Activated naive CD4-positive, alpha-beta T cell treated with anti-CD3 and anti-CD28 coated beads for 36 hours (primary cell): ENCODE results near the gene ATP7B. TPM values are rescaled to one million over a fixed set of nuclear protein-coding genes. Genes with fewer than 3 reads are reported as not detected.
"Not testable (repeated sequence)": the region's sequence is repeated elsewhere in the genome, so short reads cannot be mapped to it uniquely, and the experiment has no call there.

Experiments
- CTCF ChIA-PET: fragments of 350-600 bp; sonication (Branson Sonifier 250); formaldehyde crosslinking; loops from one replicate; lab custom pipeline; 2021; ENCODE audit warnings: antibody characterized with exemption; lab: Charles Lee
- DNase-seq: peaks from one replicate; pipeline ENCODE4 v3.0.0-alpha.2; 2020
- H3K27ac Mint-ChIP-seq: one replicate; pipeline ENCODE4 v1.8.0; 2021; ENCODE audit warnings: mild to moderate bottlenecking, mixed read lengths
- H3K27me3 Mint-ChIP-seq: one replicate; pipeline ENCODE4 v1.8.0; 2021; ENCODE audit warnings: low read depth, mixed read lengths
- H3K36me3 Mint-ChIP-seq: one replicate; pipeline ENCODE4 v1.8.0; 2021; ENCODE audit warnings: low read depth, mixed read lengths
- H3K4me1 Mint-ChIP-seq: one replicate; pipeline ENCODE4 v1.8.0; 2021; ENCODE audit warnings: low read depth, mixed read lengths
- H3K4me3 Mint-ChIP-seq: one replicate; pipeline ENCODE4 v1.8.0; 2021; ENCODE audit warnings: mild to moderate bottlenecking, moderate library complexity, mixed read lengths
- H3K9me3 Mint-ChIP-seq: one replicate; pipeline ENCODE4 v1.8.0; 2021; ENCODE audit warnings: mixed read lengths
- intact Hi-C: fragments of 100-400 bp; cut with micrococcal nuclease; formaldehyde crosslinking; loops from one replicate; pipeline ENCODE4 v1.15.1; 2023
- total RNA-seq, 2 experiments: library from RNA; stranded (reverse); gene quantifications; one replicate each; pipeline ENCODE4 v1.2.3, GENCODE V29; 2021

ATP7B gene
- total RNA-seq, 2 experiments from 2014 or later, result 0.69 to 0.74 TPM

DNA sequence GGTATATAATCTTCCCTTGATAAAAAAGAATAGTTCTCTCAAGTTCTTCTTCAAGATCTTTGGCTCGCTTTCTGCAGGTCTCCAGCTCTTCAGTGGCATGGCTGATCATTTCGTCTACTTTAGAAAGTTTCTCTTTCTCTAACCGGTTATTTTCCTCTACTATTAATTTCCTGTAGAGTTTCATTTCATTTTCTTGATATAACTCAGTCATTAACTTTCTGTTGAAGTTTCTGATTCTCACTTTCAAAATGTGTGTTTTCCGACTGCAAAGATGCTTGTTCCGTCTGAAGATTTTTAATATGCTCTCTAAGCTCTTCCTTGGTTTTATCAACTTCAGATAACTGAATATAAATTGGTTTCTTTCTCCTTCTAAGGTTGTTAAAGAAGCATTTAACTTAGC is 102.0 kb downstream of the ATP7B start:
- not testable (repeated sequence) for H3K9me3 Mint-ChIP-seq, DNase-seq, H3K36me3 Mint-ChIP-seq, H3K27me3 Mint-ChIP-seq, H3K27ac Mint-ChIP-seq
- H3K4me3 Mint-ChIP-seq, result peak overlapping the region; percentile 2
- H3K4me1 Mint-ChIP-seq, result peaks cover 29% of the 10 kb centered on the region
- CTCF ChIA-PET, result interaction anchor here (0.9 to 1.2 kb wide), 4 partner anchors 60 to 410 kb away, joined by 4 to 5 read pairs (median 4); no protein-coding TSS in a partner anchor
- intact Hi-C loops, result loop anchor here (1.0 to 5.0 kb wide), 4 partner anchors 43 to 492 kb away; no protein-coding TSS in a partner anchor

DNA sequence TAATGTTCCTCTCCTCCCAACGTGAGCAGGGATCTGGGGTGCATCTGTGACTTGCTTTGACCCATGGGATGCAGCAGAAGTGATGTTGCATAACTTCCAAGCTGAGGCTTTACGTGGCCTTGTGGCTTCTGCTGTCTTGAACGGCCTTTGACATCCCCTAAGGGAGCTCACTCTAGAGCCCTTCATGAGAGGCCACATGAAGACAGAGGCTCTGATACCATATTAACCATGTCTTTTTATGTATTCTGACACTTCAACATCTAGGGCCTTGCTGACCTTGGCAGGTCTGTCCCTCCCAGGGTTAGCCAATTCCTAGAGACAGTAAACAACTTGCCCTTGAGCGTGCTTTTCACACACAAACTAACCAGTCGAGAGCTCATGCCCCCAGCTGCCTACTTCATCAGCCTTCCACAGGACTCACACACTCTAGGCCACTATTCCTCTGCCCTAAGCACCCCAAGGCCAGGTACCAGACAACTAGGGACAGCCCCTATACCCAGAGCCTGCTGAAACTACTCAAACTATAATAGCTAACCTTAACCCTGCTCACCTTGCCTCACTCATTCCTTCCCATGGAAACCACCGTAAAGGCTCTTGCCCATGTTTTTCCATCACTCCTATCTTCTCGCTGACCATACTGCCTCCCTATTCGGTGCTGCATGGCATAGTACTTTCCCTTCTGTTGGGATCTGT is 104.1 kb downstream of the ATP7B start:
- CTCF ChIA-PET, result interaction anchor here (1.0 to 1.2 kb wide), 2 partner anchors 220 to 221 kb away, joined by 3 read pairs; no protein-coding TSS in a partner anchor
- intact Hi-C loops, result loop anchor here (5.0 kb wide), 1 partner anchor 45 kb away; no protein-coding TSS in a partner anchor
- no peak overlapping the region for H3K27ac Mint-ChIP-seq

DNA sequence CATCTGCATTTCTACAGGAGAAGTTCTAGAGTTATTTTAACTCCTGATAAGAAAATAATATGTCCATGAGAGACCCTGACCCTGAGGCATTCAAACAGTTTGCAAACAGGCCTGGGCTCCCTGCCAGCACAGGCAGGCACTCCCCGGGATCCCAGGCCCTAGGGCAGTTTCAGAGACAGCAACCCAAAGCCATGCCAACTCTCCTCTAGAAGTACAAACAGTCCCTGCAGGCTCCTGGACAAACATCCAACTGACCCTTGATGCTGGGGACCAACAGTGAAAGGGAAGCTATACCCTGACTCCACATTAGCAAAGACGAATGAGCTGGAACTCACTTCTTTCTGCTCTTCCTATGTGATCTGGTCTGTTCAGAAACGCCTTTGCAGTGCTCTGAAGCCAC is 104.7 kb downstream of the ATP7B start:
- no peak overlapping the region for H3K27ac Mint-ChIP-seq
- no peak for DNase-seq
- peaks cover 29% of the 10 kb centered on the region for H3K4me1 Mint-ChIP-seq
- CTCF ChIA-PET, result interaction anchor here (1.0 to 1.2 kb wide), 2 partner anchors 23 to 221 kb away, joined by 3 read pairs; no protein-coding TSS in a partner anchor
- H3K4me3 Mint-ChIP-seq, result no peak overlapping the region
- no peaks in the 10 kb centered on the region for H3K36me3 Mint-ChIP-seq
- H3K27me3 Mint-ChIP-seq, result no peaks in the 10 kb centered on the region
- intact Hi-C loops, result loop anchor here (5.0 kb wide), 1 partner anchor 46 kb away; no protein-coding TSS in a partner anchor
- H3K9me3 Mint-ChIP-seq, result no peaks in the 10 kb centered on the region

More for the DNA sequence above, 104.1 kb downstream of the ATP7B start:
- no peak for DNase-seq
- H3K4me3 Mint-ChIP-seq, result no peak overlapping the region
- H3K4me1 Mint-ChIP-seq, result peaks cover 29% of the 10 kb centered on the region
- H3K36me3 Mint-ChIP-seq, result no peaks in the 10 kb centered on the region
- peaks cover 4% of the 10 kb centered on the region for H3K27me3 Mint-ChIP-seq
- no peaks in the 10 kb centered on the region for H3K9me3 Mint-ChIP-seq

DNA sequence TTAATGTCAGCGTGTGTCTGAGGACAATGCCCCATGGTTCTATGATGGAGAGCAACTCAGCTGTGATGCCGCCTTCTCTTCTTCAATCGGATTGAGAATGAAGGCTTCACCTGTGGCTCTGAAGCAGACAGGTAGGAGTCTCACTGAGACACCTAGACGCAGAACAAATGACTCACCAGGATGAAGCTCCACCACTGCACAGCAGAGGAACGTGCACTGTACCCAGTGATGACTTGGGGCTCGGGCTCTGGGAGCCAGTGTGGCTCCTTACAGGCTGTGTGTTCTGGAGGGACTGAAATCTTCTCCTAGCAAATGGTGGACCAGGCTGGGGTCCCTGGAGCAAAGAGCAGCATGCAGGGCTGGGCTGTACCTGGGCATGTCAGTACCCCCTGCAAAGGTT is 105.5 kb downstream of the ATP7B start:
- intact Hi-C loops, result loop anchor here (5.0 kb wide), 1 partner anchor 47 kb away; no protein-coding TSS in a partner anchor
- H3K4me1 Mint-ChIP-seq, result peaks cover 29% of the 10 kb centered on the region
- H3K27me3 Mint-ChIP-seq, result no peaks in the 10 kb centered on the region
- no peak overlapping the region for H3K27ac Mint-ChIP-seq
- no peak overlapping the region for H3K4me3 Mint-ChIP-seq
- no peaks in the 10 kb centered on the region for H3K9me3 Mint-ChIP-seq
- H3K36me3 Mint-ChIP-seq, result no peaks in the 10 kb centered on the region
- CTCF ChIA-PET, result interaction anchor here (1.0 to 1.2 kb wide), 2 partner anchors 22 to 222 kb away, joined by 3 read pairs; no protein-coding TSS in a partner anchor
- DNase-seq, result no peak

DNA sequence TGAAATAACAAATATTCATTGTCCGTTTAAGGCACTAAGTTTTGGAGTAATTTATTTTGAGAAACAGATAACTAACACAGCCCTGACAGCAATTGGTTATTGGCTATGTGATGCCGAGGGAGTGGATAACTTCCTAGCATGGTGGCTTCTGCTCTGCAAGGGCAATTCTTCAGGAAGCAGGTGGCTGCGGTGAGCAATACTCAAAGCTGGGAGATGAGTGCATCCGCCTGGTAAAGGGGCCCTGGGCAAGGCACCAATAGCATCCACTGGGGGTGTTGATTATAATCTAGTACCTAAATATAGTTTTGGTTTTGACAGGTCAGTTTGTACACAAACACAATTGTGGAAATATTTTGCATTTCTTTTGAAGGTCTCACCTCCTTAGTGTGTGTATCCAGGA is 108.5 kb downstream of the ATP7B start:
- Mint-ChIP-seq H3K4me1 (peaks cover 4% of the 10 kb centered on the region), H3K27me3 (no peaks in the 10 kb centered on the region), H3K9me3 (no peaks in the 10 kb centered on the region), H3K27ac (no peak overlapping the region), H3K4me3 (no peak overlapping the region), H3K36me3 (no peaks in the 10 kb centered on the region)
- no peak for DNase-seq
- intact Hi-C loops, result no loop called here
- CTCF ChIA-PET, result interaction anchor here (1.4 kb wide), 1 partner anchor 224 kb away, joined by 4 read pairs; no protein-coding TSS in a partner anchor

DNA sequence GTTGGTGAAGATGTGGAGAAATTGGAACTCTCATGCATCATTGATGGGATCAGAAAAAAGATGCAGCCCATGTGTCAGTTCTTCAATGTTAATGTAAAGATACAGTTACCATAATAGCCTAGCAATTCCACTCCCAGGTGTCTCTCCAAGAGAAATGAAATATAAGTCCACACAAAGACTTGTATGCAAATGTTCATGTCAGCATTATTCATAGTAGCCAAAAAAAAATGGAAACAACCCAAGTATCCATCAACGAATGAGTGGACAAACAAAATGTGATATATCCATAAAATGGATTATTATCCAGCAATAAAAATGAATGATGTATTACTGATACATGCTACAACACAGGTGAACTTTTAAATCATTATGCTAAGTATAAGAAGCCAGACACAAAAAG is 110.8 kb downstream of the ATP7B start:
- intact Hi-C loops, result no loop called here
- Mint-ChIP-seq H3K4me3 (no peak overlapping the region), H3K36me3 (no peaks in the 10 kb centered on the region), H3K27me3 (no peaks in the 10 kb centered on the region), H3K27ac (no peak overlapping the region), H3K9me3 (no peaks in the 10 kb centered on the region), H3K4me1 (no peaks in the 10 kb centered on the region)
- DNase-seq, result no peak
- CTCF ChIA-PET, result no interaction called here

DNA sequence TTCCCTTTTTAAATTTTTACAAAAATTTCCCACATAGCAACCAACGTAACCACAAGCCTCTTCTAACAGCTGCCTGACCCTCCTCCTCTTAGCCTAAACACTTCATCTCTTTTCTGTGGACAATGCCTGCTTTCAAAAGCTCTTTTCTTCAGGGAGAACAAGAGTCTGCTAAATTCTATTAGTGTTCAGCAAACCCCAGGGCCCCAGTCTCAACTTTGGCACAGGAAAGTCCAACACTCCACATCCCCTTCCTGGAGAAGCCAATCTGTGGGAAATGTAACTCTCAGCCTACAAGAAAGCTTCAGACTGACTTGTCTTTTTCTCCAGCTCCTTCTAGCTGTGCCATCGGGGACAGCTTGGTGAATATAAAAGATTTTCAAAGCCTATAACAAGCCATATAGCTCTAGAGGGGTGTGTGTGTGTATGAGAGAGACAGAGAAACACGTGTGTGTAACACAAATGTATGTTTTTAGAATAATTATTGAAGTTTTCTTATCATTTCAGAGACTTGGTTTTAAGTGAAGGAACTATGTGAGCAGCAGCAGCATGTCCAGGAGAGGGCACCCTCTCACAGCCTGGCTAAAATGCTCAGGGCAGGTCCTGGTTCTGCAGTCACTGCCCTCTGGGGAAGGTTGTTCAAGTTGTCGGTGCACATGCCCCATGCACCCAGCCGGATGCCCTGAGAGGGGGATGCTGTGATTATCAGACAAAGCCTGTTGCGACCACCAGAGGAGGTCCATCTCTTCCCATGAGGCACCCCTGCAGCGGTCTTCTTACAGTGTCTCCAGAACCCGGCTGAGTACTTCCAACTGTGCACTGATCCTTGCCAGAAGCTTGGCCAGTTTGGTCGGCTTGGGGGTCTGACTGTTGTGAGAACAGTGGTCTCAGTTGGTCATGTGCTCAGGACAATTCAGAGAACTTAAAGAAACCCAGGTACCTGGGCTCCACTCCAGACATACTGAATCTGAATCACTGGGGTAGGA is 115.1 kb downstream of the ATP7B start:
- peak; percentile 69 for DNase-seq
- no peaks in the 10 kb centered on the region for H3K4me1 Mint-ChIP-seq
- CTCF ChIA-PET, result interaction anchor here (0.6 to 4.6 kb wide), 31 partner anchors 10 to 672 kb away, joined by 3 to 43 read pairs (median 4); partner anchors contain the start of genes ALG11 and NEK5
- no peak overlapping the region for H3K27ac Mint-ChIP-seq
- intact Hi-C loops, result loop anchor here (1.0 to 5.0 kb wide), 4 partner anchors 116 to 554 kb away; partner anchors contain the start of genes ALG11, ATP7B and VPS36
- H3K4me3 Mint-ChIP-seq, result no peak overlapping the region
- H3K27me3 Mint-ChIP-seq, result peaks cover 2% of the 10 kb centered on the region
- no peaks in the 10 kb centered on the region for H3K9me3 Mint-ChIP-seq
- no peaks in the 10 kb centered on the region for H3K36me3 Mint-ChIP-seq

DNA sequence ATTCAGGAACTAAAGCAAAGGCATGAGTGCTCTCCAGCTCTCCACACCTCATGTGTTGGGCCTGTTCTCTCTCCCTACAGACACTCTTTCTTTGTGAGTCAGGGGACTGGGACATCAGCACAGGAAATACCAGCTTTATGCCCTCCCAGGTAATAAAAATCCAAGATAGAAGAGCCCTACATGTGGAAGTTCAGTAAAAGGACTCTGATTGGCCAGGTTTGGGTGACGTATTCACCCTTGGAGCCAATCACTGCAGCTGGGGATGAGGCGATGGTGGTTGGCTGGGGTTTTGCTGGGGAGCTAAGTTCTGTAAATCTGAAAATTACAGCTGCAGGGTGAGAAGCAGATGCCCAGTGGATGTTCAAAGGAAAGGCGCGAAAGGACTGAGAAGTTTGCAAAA is 117.0 kb downstream of the ATP7B start:
- no peaks in the 10 kb centered on the region for H3K4me1 Mint-ChIP-seq
- peaks cover 2% of the 10 kb centered on the region for H3K27me3 Mint-ChIP-seq
- intact Hi-C loops, result no loop called here
- H3K4me3 Mint-ChIP-seq, result no peak overlapping the region
- no peaks in the 10 kb centered on the region for H3K36me3 Mint-ChIP-seq
- no peak overlapping the region for H3K27ac Mint-ChIP-seq
- CTCF ChIA-PET, result interaction anchor here (0.9 to 4.6 kb wide), 3 partner anchors 8 to 234 kb away, joined by 3 to 43 read pairs (median 15); partner anchors contain the start of gene NEK5
- no peaks in the 10 kb centered on the region for H3K9me3 Mint-ChIP-seq
- DNase-seq, result no peak

DNA sequence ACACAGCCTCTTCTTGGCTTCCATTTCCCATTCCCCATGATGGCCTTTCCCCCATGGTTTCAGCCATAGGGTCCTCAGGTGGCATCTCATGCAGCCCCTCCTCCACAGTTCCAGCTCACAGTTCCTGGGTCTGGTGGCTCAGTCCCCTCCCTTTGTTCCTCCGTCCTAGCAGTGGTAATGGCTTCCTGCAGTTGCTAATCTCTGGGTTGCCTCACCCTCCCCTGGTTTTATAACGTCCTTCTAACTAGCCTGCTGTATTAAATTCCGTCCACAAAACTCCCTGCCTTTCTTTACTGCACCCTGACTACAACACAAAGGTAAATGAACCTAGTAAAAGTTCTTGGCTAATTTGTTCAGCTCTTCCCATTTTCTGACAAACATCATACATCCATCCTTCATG is 118.6 kb downstream of the ATP7B start:
- no peak overlapping the region for H3K27ac Mint-ChIP-seq
- DNase-seq, result no peak
- intact Hi-C loops, result no loop called here
- H3K27me3 Mint-ChIP-seq, result peaks cover 2% of the 10 kb centered on the region
- no peaks in the 10 kb centered on the region for H3K9me3 Mint-ChIP-seq
- CTCF ChIA-PET, result interaction anchor here (0.5 to 4.6 kb wide), 4 partner anchors 47 to 235 kb away, joined by 3 to 43 read pairs (median 4); partner anchors contain the start of gene NEK5
- H3K36me3 Mint-ChIP-seq, result no peaks in the 10 kb centered on the region
- H3K4me3 Mint-ChIP-seq, result no peak overlapping the region
- no peaks in the 10 kb centered on the region for H3K4me1 Mint-ChIP-seq

DNA sequence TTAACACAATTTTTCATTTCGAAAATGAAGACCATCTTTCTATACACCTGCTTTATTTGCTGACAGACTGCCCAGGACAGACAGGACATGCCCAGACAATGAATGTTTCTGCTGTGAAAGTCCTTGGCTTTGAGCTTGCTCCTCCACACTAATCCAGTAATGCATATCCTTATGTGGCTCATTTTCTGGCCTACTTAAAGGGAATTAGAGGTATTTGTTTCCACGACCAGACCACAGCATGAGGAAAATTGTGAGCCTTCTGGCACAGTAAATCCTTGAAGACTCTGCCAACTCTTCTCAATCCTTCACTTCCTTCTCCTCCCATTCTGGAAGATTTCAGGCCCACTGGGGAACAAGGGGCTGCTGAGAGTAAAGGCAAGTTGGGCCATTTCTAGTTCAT is 123.8 kb downstream of the ATP7B start:
- DNase-seq, result no peak
- Mint-ChIP-seq H3K9me3 (peaks cover 7% of the 10 kb centered on the region), H3K36me3 (no peaks in the 10 kb centered on the region), H3K27me3 (no peaks in the 10 kb centered on the region), H3K27ac (no peak overlapping the region), H3K4me3 (no peak overlapping the region), H3K4me1 (no peaks in the 10 kb centered on the region)
- intact Hi-C loops, result no loop called here
- CTCF ChIA-PET, result interaction anchor here (1.0 to 3.6 kb wide), 2 partner anchors 8 to 11 kb away, joined by 3 to 15 read pairs; no protein-coding TSS in a partner anchor

DNA sequence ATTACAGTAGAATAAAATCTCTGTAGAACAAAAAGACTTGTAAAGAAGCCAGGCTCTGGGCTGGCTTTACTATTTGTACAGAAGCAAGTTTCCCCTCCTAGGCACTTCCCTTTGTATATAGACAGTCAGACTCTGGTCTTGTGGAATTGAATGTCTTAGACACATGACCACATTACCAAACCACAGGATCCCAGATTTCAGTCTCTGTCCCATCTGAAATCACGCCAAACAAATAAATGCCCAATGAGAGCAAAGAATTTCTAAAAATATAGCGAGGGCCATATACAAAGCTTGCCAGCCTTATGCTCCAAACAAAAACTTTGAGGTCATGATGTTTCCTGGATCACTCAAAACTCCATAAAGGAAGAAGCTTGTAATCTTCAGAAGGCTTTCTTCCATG is 125.6 kb downstream of the ATP7B start:
- Mint-ChIP-seq H3K27me3 (no peaks in the 10 kb centered on the region), H3K4me3 (no peak overlapping the region), H3K27ac (no peak overlapping the region), H3K36me3 (no peaks in the 10 kb centered on the region), H3K9me3 (peaks cover 11% of the 10 kb centered on the region), H3K4me1 (no peaks in the 10 kb centered on the region)
- no peak for DNase-seq
- CTCF ChIA-PET, result interaction anchor here (3.6 kb wide), 1 partner anchor 10 kb away, joined by 15 read pairs; no protein-coding TSS in a partner anchor
- intact Hi-C loops, result no loop called here
